Osteoblast (primary cell): ENCODE data around the gene SMAP2. TPM values are rescaled to one million over a fixed set of nuclear protein-coding genes. Genes with fewer than 3 reads are reported as not detected.

ENCODE experiments used
- DNase-seq: peaks from one replicate; pipeline ENCODE4 v3.0.0; 2011; ENCODE audit warnings: low spot score, mixed read lengths; ENCODE audit not compliant: insufficient read length; ENCODE audit errors: missing footprints
- H2AFZ ChIP-seq: 2 replicates; pipeline ENCODE4 v1.6.0; 2011; ENCODE audit warnings: mild to moderate bottlenecking, low read length
- H3K27ac ChIP-seq: 2 replicates; pipeline ENCODE4 v1.5.1; 2011; ENCODE audit warnings: mild to moderate bottlenecking, low read depth, low read length, moderate library complexity
- H3K27me3 ChIP-seq: 2 replicates; pipeline ENCODE4 v1.6.0; 2012; ENCODE audit warnings: mild to moderate bottlenecking, control low read depth, inconsistent platforms, low read length, moderate library complexity; ENCODE audit not compliant: insufficient read depth
- H3K36me3 ChIP-seq: 2 replicates; pipeline ENCODE4 v1.5.1; 2011; ENCODE audit warnings: mild to moderate bottlenecking, low read length, control low read depth, moderate library complexity; ENCODE audit not compliant: insufficient read depth
- H3K4me1 ChIP-seq: 2 replicates; pipeline ENCODE4 v1.5.1; 2011; ENCODE audit warnings: mild to moderate bottlenecking, low read length, control low read depth, moderate library complexity; ENCODE audit not compliant: insufficient read depth
- H3K4me2 ChIP-seq: 2 replicates; pipeline ENCODE4 v1.6.0; 2011; ENCODE audit warnings: mild to moderate bottlenecking, low read length; ENCODE audit not compliant: insufficient read depth
- H3K4me3 ChIP-seq: fragments of 200-600 bp; sonication (generic); 3 replicates; pipeline ENCODE4 v1.5.1; 2012; ENCODE audit warnings: mild to moderate bottlenecking, low read length, inconsistent platforms; ENCODE audit not compliant: insufficient read depth
- H3K79me2 ChIP-seq: 2 replicates; pipeline ENCODE4 v1.6.0; 2012; ENCODE audit warnings: mild to moderate bottlenecking, low read length, control low read depth, inconsistent platforms; ENCODE audit not compliant: insufficient read depth
- H3K9me3 ChIP-seq: 2 replicates; pipeline ENCODE4 v1.5.1; 2011; ENCODE audit warnings: low read depth, low read length, control low read depth
- H4K20me1 ChIP-seq: 2 replicates; pipeline ENCODE4 v1.6.0; 2012; ENCODE audit warnings: mild to moderate bottlenecking, low read length, control low read depth; ENCODE audit not compliant: insufficient read depth
- CTCF ChIP-seq: IDR thresholded peaks from 2 replicates; pipeline ENCODE4 v1.5.1; 2011; ENCODE audit warnings: mild to moderate bottlenecking, low read depth, low read length, moderate library complexity; ENCODE audit errors: extremely low read depth
- total RNA-seq: library from RNA; depleted of rRNA; stranded (reverse); fragments of >200 nt; gene quantifications from 2 replicates; pipeline ENCODE4 v1.2.3, GENCODE V29; 2012

Gene SMAP2
- total RNA-seq, 1 donor: 20.3 TPM

- H3K9me3 ChIP-seq: no peaks in the 10 kb centered on the region
- H3K4me2 ChIP-seq: no peak overlapping the region
- DNase-seq: no peak
- TF ChIP-seq CTCF: no peak
- H4K20me1 ChIP-seq: no peaks in the 10 kb centered on the region
- H3K79me2 ChIP-seq: peaks cover 29% of the 10 kb centered on the region
- no peak overlapping the region for H3K27ac ChIP-seq
- H3K4me3 ChIP-seq: no peak overlapping the region
- no peaks in the 10 kb centered on the region for H3K27me3 ChIP-seq
- no peaks in the 10 kb centered on the region for H3K4me1 ChIP-seq
- no peak overlapping the region for H2AFZ ChIP-seq
- peaks cover 34% of the 10 kb centered on the region for H3K36me3 ChIP-seq
Observed at GRCh38 chr1:40409467-40409866, 35.9 kb downstream of the SMAP2 start.

- no peak overlapping the region for H3K27ac ChIP-seq
Observed at GRCh38 chr1:40411294-40411693, 37.8 kb downstream of the SMAP2 start.

GRCh38 chr1:40411843-40412242, 38.3 kb downstream of the SMAP2 start:
- no peak for DNase-seq
- H3K9me3 ChIP-seq: no peaks in the 10 kb centered on the region
- peaks cover 54% of the 10 kb centered on the region for H3K36me3 ChIP-seq
- no peaks in the 10 kb centered on the region for H3K27me3 ChIP-seq
- H3K79me2 ChIP-seq: peaks cover 15% of the 10 kb centered on the region
- H3K4me3 ChIP-seq: no peak overlapping the region
- H3K4me2 ChIP-seq: no peak overlapping the region
- TF ChIP-seq CTCF: no peak
- H2AFZ ChIP-seq: no peak overlapping the region
- no peaks in the 10 kb centered on the region for H3K4me1 ChIP-seq
- H4K20me1 ChIP-seq: no peaks in the 10 kb centered on the region
- H3K27ac ChIP-seq: no peak overlapping the region

More at GRCh38 chr1:40411294-40411693, 37.8 kb downstream of the SMAP2 start:
- no peak for DNase-seq
- Histone ChIP-seq H3K36me3 (peaks cover 52% of the 10 kb centered on the region), H3K4me2 (no peak overlapping the region), H4K20me1 (no peaks in the 10 kb centered on the region), H3K4me1 (no peaks in the 10 kb centered on the region), H2AFZ (no peak overlapping the region), H3K9me3 (no peaks in the 10 kb centered on the region), H3K4me3 (no peak overlapping the region), H3K27me3 (no peaks in the 10 kb centered on the region), H3K79me2 (peaks cover 18% of the 10 kb centered on the region)
- TF ChIP-seq CTCF: no peak

- no peak for DNase-seq
- H3K27me3 ChIP-seq: no peaks in the 10 kb centered on the region
- no peaks in the 10 kb centered on the region for H3K4me1 ChIP-seq
- TF ChIP-seq CTCF: no peak
- H3K36me3 ChIP-seq: peaks cover 68% of the 10 kb centered on the region
- no peak overlapping the region for H3K4me3 ChIP-seq
- no peak overlapping the region for H2AFZ ChIP-seq
- H3K27ac ChIP-seq: no peak overlapping the region
- H4K20me1 ChIP-seq: no peaks in the 10 kb centered on the region
- H3K79me2 ChIP-seq: peaks cover 6% of the 10 kb centered on the region
- H3K4me2 ChIP-seq: no peak overlapping the region
- no peaks in the 10 kb centered on the region for H3K9me3 ChIP-seq
Observed at GRCh38 chr1:40413527-40414252, 40.2 kb downstream of the SMAP2 start.
